Cortex of kidney (tissue), 1 donor: ENCODE measurements around the gene PTPRF.
"Not testable (repeated sequence)": the region's sequence is repeated elsewhere in the genome, so short reads cannot be mapped to it uniquely, and the experiment has no call there.

Experiments
- DNase-seq: peaks from one replicate; lab custom pipeline; 2025; lab: John Stamatoyannopoulos, UW

Gene PTPRF

GRCh38 chr1:43530483-43531106, at the start of gene PTPRF:
TSS of gene PTPRF (plus strand) at chr1:43530883. CDS start at chr1:43545076, 14,193 bp downstream.
- no peak for DNase-seq

- no peak for DNase-seq
Observed at GRCh38 chr1:43481491-43481890, 49.2 kb upstream of the PTPRF start.

- DNase-seq: no peak
Observed at GRCh38 chr1:43482215-43482614, 48.5 kb upstream of the PTPRF start.

- DNase-seq: no peak
Observed at GRCh38 chr1:43484367-43484766, 46.3 kb upstream of the PTPRF start.

GRCh38 chr1:43488165-43488564, 42.5 kb upstream of the PTPRF start:
- DNase-seq: no peak

GRCh38 chr1:43491061-43491460, 39.6 kb upstream of the PTPRF start:
- no peak for DNase-seq

- DNase-seq: no peak
Observed at GRCh38 chr1:43492826-43493225, 37.9 kb upstream of the PTPRF start.

GRCh38 chr1:43493661-43494450, 36.8 kb upstream of the PTPRF start:
- no peak for DNase-seq

GRCh38 chr1:43495204-43495603, 35.5 kb upstream of the PTPRF start:
- no peak for DNase-seq

- no peak for DNase-seq
Observed at GRCh38 chr1:43499898-43500297, 30.8 kb upstream of the PTPRF start.

- not testable (repeated sequence) for DNase-seq
Observed at GRCh38 chr1:43501806-43502205, 28.9 kb upstream of the PTPRF start.

GRCh38 chr1:43503534-43503933, 27.1 kb upstream of the PTPRF start:
- DNase-seq: no peak

- no peak for DNase-seq
Observed at GRCh38 chr1:43505077-43505780, 25.5 kb upstream of the PTPRF start.

- no peak for DNase-seq
Observed at GRCh38 chr1:43506233-43506632, 24.4 kb upstream of the PTPRF start.

- no peak for DNase-seq
Observed at GRCh38 chr1:43507296-43508295, 23.1 kb upstream of the PTPRF start.

GRCh38 chr1:43509007-43509739, 21.5 kb upstream of the PTPRF start:
- no peak for DNase-seq

- no peak for DNase-seq
Observed at GRCh38 chr1:43509740-43510375, 20.8 kb upstream of the PTPRF start.

GRCh38 chr1:43510621-43511020, 20.1 kb upstream of the PTPRF start:
- DNase-seq: no peak

- no peak for DNase-seq
Observed at GRCh38 chr1:43511394-43511793, 19.3 kb upstream of the PTPRF start.

- DNase-seq: no peak
Observed at GRCh38 chr1:43512133-43512532, 18.6 kb upstream of the PTPRF start.

GRCh38 chr1:43512681-43513080, 18.0 kb upstream of the PTPRF start:
- DNase-seq: no peak
